ENCODE data around the gene SLC25A48.

The SLC25A48 gene

GRCh38 chr5:135859641-135860040, 25.2 kb downstream of the SLC25A48 start:
- no peak for DNase-seq

DNA sequence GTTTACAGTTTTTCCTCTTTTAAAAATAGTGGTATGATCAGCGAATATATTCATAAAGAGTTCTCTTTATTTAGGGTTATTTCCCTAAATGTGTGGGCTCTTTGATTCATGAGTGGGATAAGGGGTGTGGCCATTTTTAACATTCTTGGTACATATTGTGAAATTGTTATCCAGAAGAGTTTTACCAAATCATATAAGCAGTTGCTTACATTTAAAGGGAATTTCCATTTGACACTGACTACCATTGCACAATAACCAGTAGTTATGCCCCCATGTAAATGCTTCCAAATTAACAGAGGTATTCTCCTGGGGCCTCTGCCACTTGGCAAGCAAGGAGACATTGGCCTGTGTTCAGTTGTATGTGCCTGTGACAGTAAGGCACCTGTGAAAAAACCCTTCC, 27.2 kb downstream of the SLC25A48 start:
- DNase-seq, result no peak

GRCh38 chr5:135862086-135862485, 27.6 kb downstream of the SLC25A48 start:
- DNase-seq, result no peak

DNA sequence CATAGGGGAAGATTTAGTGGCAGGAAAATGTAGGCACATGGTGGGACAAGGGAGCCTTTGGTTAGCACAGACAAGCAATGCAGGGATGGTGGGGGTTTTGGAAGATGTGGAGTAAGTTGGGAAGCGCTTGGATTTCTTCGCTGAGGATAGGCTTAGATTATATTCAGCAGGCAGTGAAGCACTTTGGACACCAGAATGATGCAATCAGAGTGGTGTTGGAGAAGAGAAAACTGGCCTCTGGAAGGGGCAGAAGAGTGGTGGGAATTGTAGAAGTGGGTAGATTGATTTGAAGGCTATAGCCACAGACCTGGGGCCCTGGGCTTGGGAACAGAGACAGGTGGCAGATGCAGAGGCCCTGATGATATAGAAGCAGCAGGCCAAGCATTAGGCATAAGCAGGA, 28.3 kb downstream of the SLC25A48 start:
- DNase-seq, result no peak

DNA sequence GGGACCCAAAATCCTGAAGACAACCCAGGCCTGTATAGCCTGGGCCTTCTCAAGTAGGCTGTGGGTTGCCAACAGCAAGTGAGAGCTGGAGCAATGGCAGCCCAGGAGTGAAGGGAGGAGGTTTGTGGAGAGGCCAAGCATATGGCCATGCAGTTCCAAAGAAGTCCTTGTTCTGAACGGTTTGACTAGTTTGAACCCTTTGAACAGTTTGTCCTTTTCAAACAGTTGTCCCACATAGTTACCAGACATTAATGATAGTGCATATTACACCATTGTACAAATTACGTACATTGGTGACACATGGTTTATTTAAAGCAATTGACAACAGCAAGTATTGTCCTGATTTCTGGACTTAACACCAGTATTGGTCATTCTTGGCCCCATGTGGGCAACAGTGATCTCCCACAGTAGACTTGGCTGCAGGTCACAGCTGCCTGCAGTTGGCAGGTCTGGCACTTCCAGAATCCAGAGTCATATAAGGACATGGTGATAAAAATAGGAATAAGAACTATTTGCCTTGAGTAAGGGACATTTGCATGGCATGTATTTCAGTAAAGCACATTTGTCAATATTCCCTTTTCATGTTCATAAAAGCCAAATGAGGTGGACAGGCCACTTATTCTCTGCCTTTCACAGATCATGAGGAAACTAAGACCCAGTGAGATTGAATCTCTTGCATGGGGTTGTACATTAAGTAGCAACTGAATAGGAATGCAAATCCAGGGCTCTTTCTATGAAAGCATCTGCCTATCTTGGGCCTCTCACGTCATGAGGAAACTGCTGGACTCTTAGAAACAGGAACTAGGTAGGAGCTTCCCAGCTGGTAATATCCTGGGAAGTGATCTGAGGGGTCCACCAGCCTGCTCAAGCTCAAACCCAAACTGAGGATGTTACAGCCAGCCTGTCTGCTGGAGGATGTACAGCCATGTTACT, 30.3 kb downstream of the SLC25A48 start:
- DNase-seq, result no peak

- no peak for DNase-seq
Observed at GRCh38 chr5:135866016-135866415, 31.6 kb downstream of the SLC25A48 start.

DNA sequence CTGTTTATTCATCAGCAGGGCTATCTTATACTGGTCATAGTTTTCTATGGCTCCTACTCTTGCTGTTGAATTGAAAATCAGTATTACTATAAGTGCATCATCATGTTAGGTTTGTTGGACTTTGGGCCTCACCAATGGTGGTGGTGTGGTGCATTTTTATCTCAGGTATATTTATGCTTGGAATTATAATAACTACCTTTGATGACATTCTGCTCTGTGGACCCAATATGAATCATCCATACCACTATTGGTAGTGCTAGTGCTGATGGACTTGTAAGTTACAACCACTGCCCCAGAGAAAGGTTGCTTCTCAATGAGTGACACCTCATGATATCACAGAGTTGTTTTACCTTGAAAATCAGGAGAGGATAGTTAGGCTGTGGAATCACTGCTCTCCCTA, 33.1 kb downstream of the SLC25A48 start:
- DNase-seq, result no peak

GRCh38 chr5:135868681-135869080, 34.2 kb downstream of the SLC25A48 start:
- no peak for DNase-seq

- no peak for DNase-seq
Observed at GRCh38 chr5:135869276-135869675, 34.8 kb downstream of the SLC25A48 start.

- DNase-seq, result no peak
Observed at GRCh38 chr5:135869935-135870334, 35.5 kb downstream of the SLC25A48 start.

- no peak for DNase-seq
Observed at GRCh38 chr5:135871268-135871915, 36.9 kb downstream of the SLC25A48 start.

DNA sequence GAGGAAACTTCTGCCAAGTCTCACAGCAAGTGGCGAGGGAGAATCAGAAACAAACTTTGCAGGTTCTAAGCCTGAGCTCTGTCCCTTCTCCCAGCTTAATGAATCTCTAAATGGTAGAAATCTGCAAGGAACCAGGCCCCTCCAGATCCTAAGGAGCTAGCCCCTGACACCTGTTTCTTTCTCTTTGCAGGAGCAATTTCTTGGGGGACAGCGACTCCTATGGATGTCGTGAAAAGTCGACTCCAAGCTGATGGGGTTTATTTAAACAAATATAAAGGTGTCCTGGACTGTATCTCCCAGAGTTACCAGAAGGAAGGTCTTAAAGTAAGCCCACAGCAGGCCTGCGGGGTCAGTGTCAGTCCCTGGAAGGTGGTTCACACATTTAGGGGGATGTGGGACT, 39.4 kb downstream of the SLC25A48 start:
- DNase-seq, result no peak

- DNase-seq, result no peak
Observed at GRCh38 chr5:135874461-135874860, 40.0 kb downstream of the SLC25A48 start.

GRCh38 chr5:135875567-135875966, 41.1 kb downstream of the SLC25A48 start:
- DNase-seq, result no peak

DNA sequence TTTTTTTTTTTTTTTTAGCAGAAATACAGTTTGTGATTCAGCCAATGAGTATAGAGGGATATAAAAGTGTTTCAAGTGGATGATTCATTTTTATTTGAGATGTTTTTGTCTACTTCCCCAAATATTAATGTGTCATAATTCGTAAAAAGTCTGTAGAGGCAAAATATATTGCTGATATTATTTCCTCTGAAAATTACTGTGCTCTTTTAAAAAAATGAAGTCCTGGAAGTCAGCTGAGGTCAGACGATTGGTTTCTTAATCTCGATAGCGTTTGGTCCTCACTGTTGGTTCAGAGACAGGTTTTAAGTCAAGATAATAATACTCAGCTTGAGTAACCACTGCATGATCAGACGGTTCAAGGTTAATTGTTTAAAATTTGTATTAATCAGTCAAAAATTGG, 41.7 kb downstream of the SLC25A48 start:
- no peak for DNase-seq

DNA sequence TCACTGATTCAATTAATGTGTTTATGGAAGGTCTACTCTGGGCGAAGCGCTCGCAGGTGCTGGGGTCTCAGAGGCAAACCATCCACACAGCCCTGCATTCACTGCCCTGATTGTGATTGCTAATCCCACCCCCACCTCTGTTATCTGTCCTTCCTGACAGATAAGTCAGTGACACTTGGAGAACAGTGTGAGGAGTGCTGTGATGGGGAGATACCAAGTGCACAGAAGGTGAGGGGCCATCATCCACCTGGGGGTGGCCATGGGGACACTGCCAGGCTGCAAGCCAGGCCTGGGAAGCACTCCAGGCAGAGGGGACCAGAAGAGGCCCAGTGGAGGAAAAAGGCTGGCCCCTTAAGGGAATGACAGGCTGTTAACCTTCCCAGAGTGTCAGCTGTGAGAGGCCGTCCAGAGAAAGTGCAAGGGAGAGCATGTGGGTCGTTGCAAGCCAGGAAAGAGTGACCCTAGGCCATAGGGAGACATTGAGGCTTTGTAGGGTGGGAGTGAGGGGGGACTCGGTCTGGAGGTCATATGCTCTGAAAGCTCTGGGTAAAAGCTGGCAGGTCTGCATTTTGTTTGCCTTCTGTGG, 43.2 kb downstream of the SLC25A48 start:
- DNase-seq, result no peak

DNA sequence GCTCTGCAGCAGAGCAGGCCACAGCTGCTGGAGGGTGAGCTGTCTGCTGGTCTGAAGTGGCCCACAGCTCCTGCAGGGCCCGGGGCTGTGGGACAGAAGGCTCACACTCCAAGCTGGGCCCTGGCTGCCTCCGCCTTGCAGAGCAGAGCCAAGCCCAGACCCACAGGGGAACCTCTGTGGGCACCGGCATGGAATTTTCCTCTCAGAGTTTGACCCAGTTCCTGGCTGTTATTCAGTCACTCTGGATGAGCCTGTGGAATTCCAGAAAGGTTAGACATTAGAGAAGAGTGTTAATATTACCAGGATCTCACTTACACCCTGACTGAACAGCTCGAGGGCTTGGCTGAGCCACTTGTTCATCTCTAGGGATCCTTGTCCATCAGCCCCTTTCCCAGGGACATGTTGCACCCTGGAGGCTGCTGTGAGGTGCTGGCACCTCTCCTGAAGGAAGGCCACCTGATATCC, 43.7 kb downstream of the SLC25A48 start:
- no peak for DNase-seq

- no peak for DNase-seq
Observed at GRCh38 chr5:135879591-135879990, 45.1 kb downstream of the SLC25A48 start.

GRCh38 chr5:135880278-135880677, 45.8 kb downstream of the SLC25A48 start:
- peak; percentile 22 for DNase-seq

DNA sequence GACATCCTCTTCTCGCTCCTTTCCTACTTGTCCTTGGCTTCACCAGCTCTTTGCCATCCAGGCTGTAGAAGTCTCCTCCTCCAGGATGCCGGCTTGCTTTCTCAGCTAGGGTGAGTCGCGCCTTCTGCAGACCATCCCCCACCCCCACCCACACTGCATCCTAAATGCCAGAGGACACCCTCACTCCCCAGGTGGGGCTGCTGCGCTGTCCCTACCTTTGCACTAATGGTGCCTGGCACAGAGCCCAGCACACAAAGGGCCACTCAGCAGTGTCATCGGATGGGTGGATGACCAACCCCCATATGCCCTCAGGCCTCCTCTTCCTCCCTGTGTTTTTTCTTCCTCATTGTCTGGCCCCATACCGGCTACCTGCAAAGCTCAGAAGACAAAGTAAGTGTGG, 46.3 kb downstream of the SLC25A48 start:
- no peak for DNase-seq

DNA sequence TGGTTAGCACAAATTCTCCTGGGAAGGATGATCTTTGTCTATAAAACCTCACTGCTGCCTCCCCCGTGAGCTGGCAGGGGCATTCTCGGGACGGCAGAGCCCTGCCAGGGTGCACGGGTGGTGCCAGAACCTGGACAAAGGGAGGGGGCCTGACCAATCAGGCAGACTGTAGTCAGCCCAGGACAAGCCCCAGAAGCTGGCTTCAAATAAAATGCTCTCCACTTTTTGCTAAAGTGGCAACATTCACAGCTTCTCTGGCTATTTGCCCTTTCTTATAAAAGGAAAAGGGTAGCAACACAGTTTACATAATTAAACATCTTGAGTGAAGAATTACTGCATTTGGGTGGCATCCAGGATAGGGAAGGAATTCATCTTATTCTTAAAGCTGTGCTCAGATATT, 46.8 kb downstream of the SLC25A48 start:
- no peak for DNase-seq

DNA sequence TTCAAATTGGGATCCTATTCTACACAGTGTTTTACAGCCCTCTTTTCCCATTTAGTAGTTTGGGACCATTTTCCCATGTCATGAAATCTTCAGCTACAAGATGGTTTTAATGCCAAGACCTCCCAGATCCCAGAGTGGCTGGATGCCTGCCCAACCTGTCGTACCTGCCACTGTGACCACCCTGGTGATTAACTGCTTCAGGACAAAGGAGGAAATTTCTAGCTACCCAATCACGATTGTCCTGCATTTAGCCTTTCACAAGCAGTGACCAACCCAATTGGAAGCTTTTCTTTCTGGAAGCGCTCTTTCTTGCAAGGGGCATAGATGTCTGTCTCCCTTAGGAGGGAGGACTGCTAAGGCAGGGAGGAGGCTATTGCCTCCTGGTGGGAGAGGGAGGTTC, 47.4 kb downstream of the SLC25A48 start:
- DNase-seq, result no peak

- DNase-seq, result no peak
Observed at GRCh38 chr5:135883026-135883425, 48.6 kb downstream of the SLC25A48 start.

DNA sequence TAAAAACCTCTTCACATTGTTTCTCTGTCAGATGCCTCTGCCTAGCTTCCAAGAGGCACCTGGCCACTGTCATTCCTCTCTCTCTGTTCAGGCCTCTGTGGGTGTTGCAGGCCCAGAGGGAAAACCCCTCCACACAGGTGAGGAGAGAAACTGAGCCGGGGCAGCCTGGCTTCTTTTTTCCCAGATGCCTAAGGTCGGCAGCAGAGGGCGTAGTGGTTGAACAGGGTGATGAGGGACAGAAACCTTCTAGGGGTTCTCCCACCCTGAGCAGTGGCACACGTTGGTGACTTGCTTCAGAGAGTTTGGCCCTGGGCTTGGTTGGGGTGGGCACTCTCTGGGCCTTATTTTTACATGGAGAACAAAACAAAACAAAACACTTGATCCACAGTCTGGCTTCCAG, 49.0 kb downstream of the SLC25A48 start:
- DNase-seq, result no peak
